Esophagus muscularis mucosa (tissue), 4 donors: ENCODE measurements around the gene ARHGAP15. TPM values are rescaled to one million over a fixed set of nuclear protein-coding genes. Genes with fewer than 3 reads are reported as not detected.

Experiments used
- DNase-seq: peaks from one replicate; pipeline ENCODE4 v3.0.0-alpha.2; 2017; ENCODE audit errors: extremely low spot score
- H3K27ac ChIP-seq, 4 donors: fragments of 200-600 bp; sonication (generic); replicated peaks in 1 of 4; 1 replicate in 3 of 4; 2 replicates in 1 of 4; pipeline ENCODE4 v1.5.1; 2016 to 2019; ENCODE audit warnings: mild to moderate bottlenecking in 1 of 4
- H3K27me3 ChIP-seq, 4 donors: fragments of 200-600 bp; sonication (generic); one replicate each; pipeline versions ENCODE4 v1.5.1 to v1.6.0; 2016 to 2019
- H3K36me3 ChIP-seq, 4 donors: fragments of 200-600 bp; sonication (generic); one replicate each; pipeline ENCODE4 v1.5.1; 2016 to 2019
- H3K4me1 ChIP-seq, 4 donors: fragments of 200-600 bp; sonication (generic); one replicate each; pipeline ENCODE4 v1.5.1; 2016 to 2019
- H3K4me3 ChIP-seq, 4 donors: fragments of 200-600 bp; sonication (generic); 1 replicate in 2 of 4; 2 replicates in 2 of 4; pipeline ENCODE4 v1.5.1; 2016 to 2019; ENCODE audit warnings: mild to moderate bottlenecking in 4 of 4, moderate library complexity in 1 of 4
- H3K9me3 ChIP-seq, 4 donors: fragments of 200-600 bp; sonication (generic); 1 replicate in 3 of 4; 2 replicates in 1 of 4; pipeline ENCODE4 v1.5.1; 2016 to 2019
- EP300 ChIP-seq: sonication (generic); formaldehyde crosslinking; IDR thresholded peaks from one replicate; pipeline ENCODE4 v1.6.1; 2017; ENCODE audit warnings: antibody characterized with exemption
- POLR2A ChIP-seq: fragments of 450-650 bp; IDR thresholded peaks from one replicate; pipeline ENCODE4 v1.6.1; 2017; ENCODE audit warnings: antibody characterized with exemption, moderate library complexity, mild to moderate bottlenecking, low read depth
- POLR2AphosphoS5 ChIP-seq, 2 donors: sonication (generic); formaldehyde crosslinking; IDR thresholded peaks; one replicate each; pipeline ENCODE4 v1.6.1; 2017; ENCODE audit warnings: antibody characterized with exemption in 2 of 2
- WGBS: methylation state at CpG from one replicate; pipeline ENCODE4 v1.1.5; 2018; 5-methylcytosine and 5-hydroxymethylcytosine counted together
- intact Hi-C: fragments of 100-400 bp; cut with DNase I; formaldehyde crosslinking; loops from one replicate; pipeline ENCODE4 v1.15.1; 2023
- total RNA-seq, 4 donors: library from RNA; depleted of rRNA; stranded (reverse); fragments of >200 nt; gene quantifications; one replicate each; pipeline versions ENCODE4 v1.1.0 to v1.2.1, GENCODE V29; 2016
- TF ChIP-seq, protein P1 (sequence below), 3 experiments: fragments of 200-600 bp in 2 of 3; fragments of 450-650 bp in 1 of 3; sonication (generic) in 2 of 3; IDR thresholded peaks; one replicate each; pipeline ENCODE4 v1.5.1; 2017 to 2019; ENCODE audit warnings: antibody characterized with exemption in 3 of 3, mild to moderate bottlenecking in 2 of 3, moderate library complexity in 1 of 3

ARHGAP15 gene
- total RNA-seq, 4 donors from 2014 or later: 5.4 to 13.3 (median 7.1) TPM

DNA sequence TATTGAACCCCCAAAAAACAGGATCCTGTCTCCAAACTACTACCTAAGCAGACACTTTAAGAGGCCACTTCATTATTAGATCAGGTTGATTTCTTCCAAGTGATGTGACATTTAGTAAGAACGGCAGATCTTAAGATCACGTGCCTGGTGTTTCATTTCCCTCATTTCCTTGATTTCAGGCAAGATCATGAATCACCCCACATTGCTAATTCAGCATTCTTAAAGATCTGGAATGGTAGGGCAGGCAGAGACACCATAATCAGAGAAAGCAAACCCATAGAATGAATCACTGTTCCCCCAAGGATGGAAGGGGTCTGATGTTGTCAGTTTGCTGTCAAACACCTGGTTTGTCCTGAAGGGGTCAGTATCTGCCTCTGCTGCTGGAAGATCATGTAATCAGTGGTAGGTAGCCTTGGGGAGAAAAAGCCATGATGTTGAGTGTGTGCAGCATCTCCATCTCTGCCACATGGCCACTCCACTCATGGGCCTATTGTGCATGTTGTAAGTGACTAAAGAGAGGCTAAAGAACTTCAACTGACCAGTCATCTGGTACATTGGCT, 133.9 kb downstream of the ARHGAP15 start:
- 83% methylated on average over 2 of the region's 2 CpGs for WGBS

DNA sequence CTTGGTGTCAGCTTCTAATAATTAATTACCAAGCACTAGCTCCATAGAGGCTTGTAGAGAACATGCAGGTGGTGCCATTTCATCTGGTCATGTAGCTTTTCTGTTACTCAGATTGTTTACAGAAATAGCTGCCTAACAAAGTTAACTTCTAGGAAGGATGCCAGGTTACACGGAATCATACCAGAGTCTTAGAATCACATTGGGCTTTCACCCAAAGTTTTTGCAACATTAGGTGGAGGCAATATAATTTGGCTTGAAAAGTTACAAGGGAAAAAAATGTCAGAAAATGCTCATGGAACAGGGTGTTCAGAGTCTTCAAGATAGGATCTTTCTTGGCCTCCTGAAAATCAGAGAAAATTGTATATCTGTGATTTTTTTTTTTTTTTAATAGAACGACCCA, 135.6 kb downstream of the ARHGAP15 start:
- Histone ChIP-seq H3K9me3 (no peaks in the 10 kb centered on the region), H3K27ac (no peak overlapping the region), H3K36me3 (no peaks in the 10 kb centered on the region), H3K4me1 (peaks cover 0 to 12% (median 2%) of the 10 kb centered on the region in 4 donors), H3K4me3 (no peak overlapping the region), H3K27me3 (no peaks in the 10 kb centered on the region)
- intact Hi-C loops: no loop called here
- WGBS: 33% methylated on average over 2 of the region's 2 CpGs
- TF ChIP-seq, protein P1, sequence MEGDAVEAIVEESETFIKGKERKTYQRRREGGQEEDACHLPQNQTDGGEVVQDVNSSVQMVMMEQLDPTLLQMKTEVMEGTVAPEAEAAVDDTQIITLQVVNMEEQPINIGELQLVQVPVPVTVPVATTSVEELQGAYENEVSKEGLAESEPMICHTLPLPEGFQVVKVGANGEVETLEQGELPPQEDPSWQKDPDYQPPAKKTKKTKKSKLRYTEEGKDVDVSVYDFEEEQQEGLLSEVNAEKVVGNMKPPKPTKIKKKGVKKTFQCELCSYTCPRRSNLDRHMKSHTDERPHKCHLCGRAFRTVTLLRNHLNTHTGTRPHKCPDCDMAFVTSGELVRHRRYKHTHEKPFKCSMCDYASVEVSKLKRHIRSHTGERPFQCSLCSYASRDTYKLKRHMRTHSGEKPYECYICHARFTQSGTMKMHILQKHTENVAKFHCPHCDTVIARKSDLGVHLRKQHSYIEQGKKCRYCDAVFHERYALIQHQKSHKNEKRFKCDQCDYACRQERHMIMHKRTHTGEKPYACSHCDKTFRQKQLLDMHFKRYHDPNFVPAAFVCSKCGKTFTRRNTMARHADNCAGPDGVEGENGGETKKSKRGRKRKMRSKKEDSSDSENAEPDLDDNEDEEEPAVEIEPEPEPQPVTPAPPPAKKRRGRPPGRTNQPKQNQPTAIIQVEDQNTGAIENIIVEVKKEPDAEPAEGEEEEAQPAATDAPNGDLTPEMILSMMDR (IDR thresholded peaks at IDR 0.05): no peak
- TF ChIP-seq POLR2A (no peak), EP300 (no peak), POLR2AphosphoS5 (IDR thresholded peaks at IDR 0.05) (no peak)
- DNase-seq: no peak

More for the DNA sequence above, 133.9 kb downstream of the ARHGAP15 start:
- H3K4me3 ChIP-seq: no peak overlapping the region
- H3K9me3 ChIP-seq: no peaks in the 10 kb centered on the region
- no peak for TF ChIP-seq EP300
- TF ChIP-seq POLR2A: no peak
- no peak for TF ChIP-seq POLR2AphosphoS5 (IDR thresholded peaks at IDR 0.05)
- TF ChIP-seq, protein P1 (IDR thresholded peaks at IDR 0.05): no peak
- no peaks in the 10 kb centered on the region for H3K36me3 ChIP-seq
- H3K27ac ChIP-seq: no peak overlapping the region
- peaks cover 0 to 12% (median 2%) of the 10 kb centered on the region in 4 donors for H3K4me1 ChIP-seq
- H3K27me3 ChIP-seq: no peaks in the 10 kb centered on the region
- intact Hi-C loops: no loop called here
- no peak for DNase-seq

DNA sequence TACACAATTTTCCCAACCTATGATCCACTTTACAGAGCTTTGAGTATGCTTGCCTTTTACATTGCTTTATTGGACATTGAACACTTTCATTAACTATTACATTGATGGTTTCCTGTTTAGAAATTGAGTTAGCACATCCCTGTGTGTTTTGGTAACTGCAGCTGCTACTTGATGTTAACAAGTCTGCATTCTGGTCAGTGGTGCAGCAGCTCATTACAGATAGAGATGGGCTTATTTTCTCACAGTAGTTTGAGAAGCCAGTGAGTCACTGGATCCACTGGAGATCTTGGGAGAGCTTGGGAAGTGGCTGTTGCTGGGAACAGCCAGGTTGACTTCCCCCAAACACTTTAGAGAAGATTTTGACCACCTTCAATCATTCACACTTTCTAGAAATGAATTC, 150.5 kb downstream of the ARHGAP15 start:
- Histone ChIP-seq H3K9me3 (no peaks in the 10 kb centered on the region), H3K36me3 (no peaks in the 10 kb centered on the region), H3K4me3 (no peak overlapping the region), H3K27me3 (no peaks in the 10 kb centered on the region), H3K4me1 (no peaks in the 10 kb centered on the region), H3K27ac (no peak overlapping the region)
- intact Hi-C loops: no loop called here
- TF ChIP-seq EP300 (no peak), POLR2A (no peak), POLR2AphosphoS5 (IDR thresholded peaks at IDR 0.05) (no peak)
- TF ChIP-seq, protein P1 (IDR thresholded peaks at IDR 0.05): no peak
- no peak for DNase-seq

DNA sequence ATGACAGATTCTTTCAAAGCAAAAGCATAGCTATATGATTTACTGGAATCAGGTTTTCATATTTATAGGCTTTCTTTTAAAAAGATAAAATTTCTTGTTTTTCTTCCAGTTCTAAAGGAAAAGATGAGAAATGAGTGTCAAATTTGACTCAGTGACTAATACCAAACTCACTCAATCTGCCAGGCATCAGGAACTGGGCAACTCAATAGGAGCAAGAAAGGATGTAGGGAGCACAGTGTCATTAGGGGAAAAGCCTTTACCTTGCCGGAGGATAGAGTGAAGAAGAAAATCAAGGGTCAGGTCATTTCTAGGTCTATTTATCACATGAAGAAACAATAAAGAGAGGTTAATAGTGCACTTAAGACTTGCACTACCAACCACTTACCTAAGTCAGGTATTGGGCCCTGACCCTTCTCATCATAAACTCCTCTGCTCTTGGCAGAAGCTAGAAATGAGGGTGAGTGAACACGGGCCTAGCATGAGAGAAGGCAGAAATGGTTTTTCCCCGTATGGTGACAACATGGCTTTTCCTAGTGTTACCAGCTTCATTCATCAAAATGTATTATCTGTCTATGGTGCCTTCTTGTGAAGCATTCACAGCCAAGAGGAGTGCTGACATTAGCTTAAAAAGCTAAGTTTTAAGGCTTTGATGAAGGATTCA, 151.0 kb downstream of the ARHGAP15 start:
- 90% methylated on average over 3 of the region's 3 CpGs for WGBS

More for the DNA sequence above, 151.0 kb downstream of the ARHGAP15 start:
- Histone ChIP-seq H3K4me1 (no peaks in the 10 kb centered on the region), H3K4me3 (no peak overlapping the region), H3K9me3 (no peaks in the 10 kb centered on the region), H3K27ac (no peak overlapping the region), H3K36me3 (no peaks in the 10 kb centered on the region), H3K27me3 (no peaks in the 10 kb centered on the region)
- intact Hi-C loops: no loop called here
- TF ChIP-seq EP300 (no peak), POLR2A (no peak), POLR2AphosphoS5 (IDR thresholded peaks at IDR 0.05) (no peak)
- TF ChIP-seq, protein P1 (IDR thresholded peaks at IDR 0.05): no peak
- DNase-seq: no peak
